ENCODE measurements around the gene ZNF778.

The ZNF778 gene

DNA sequence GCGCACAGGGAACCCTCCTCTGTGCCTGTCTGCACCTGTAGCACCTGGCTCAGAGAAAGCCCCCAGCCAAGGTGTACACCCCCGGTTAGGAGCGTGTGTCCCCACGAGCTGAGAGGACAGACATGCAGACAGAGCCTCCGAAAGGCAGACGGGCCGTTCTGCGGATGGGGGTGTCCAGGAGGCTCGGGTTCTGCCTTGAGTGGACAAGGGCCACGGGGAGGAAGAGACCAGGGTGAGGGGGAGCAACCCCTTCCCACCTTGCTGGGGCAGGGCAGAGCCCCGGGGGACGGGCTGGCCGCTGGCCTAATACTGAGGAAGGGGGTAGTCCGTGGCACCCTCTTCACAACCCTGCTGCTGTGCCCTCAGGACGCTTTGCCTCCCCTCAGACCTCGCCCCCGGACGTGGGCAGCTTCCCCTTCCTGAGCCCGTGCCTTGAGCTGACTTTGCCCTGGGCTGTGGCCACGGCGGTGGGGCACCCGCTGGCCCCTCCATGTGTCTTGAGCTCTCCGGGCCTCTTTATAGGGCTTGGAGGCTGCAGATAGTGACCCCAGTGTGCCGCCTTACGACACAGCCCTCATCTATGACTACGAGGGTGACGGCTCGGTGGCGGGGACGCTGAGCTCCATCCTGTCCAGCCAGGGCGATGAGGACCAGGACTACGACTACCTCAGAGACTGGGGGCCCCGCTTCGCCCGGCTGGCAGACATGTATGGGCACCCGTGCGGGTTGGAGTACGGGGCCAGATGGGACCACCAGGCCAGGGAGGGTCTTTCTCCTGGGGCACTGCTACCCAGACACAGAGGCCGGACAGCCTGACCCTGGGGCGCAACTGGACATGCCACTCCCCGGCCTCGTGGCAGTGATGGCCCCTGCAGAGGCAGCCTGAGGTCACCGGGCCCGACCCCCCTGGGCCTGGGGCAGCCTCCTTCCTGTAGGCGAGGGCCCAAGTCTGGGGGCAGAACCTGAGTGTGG, 22.9 kb upstream of the ZNF778 start:
- DNase-seq: no peak

DNA sequence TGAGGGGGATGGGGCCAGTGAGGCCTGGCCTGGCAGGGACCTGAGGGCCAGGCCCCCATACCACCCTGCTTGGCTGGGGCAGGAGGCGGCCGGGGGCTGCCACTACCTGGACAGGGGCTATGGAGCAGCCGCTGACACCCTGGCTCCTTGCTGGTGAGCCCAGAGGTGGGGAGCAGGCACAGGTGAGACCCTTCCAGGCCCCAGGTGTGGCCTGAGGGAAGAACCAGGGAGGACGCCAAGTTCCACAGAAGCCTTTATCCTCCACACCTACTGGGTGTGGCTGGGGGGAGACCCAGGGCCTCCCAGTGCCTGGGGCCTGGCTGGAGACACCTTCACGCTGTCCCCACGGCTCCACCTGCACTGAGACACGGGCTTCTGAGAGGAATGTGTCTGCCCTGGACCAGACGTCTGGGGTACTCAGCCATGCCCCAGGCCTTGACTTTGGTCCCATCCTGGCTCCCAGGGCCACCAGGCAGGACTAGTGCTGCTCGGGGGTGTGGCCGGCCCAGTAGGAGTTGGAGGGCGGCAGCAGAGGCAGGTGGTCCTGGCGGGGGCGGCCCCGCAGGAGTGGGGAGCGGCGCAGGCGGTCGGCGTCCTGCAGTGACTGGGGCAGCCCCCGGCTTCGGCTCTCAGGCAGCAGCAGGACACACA, 21.9 kb upstream of the ZNF778 start:
- no peak for DNase-seq

GRCh38 chr16:89197033-89197632, 20.4 kb upstream of the ZNF778 start:
- DNase-seq: no peak

DNA sequence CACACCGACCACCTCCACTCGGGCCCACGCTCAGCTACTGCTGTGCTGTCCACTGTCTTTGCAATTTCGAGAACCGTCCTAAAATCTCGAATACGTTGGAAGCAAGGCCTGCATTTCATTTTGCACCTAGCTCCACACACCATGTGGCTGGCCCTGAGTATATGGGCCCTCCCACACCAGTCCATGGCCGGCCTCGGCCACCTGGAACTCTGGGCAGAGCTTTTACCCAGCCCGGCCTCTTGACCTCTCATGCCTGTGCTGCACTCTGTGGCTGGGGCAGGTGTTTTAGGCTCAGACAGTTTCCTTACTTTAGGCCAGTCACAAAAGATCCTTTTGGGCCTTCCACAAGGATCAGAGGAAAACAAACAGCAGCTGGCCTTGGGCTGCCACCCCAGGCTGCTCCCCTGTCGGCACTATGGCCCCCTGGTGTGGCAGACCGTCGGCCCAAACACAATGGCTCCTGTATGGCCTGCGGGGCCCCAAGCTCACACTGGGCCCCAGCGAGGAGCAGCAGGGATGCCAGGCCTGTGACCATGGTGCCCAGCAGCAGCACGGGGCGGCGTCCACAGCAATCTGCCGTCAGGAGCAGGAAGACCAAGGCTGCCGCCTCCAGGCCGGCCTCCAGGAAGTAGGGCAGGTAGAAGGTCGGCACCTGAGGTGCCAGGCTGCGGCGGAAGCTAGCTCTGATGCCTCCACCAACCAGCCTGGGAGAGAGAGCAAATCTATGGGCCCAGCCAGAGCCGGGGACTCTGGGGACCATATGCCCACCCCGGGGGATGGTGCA, 19.7 kb upstream of the ZNF778 start:
- DNase-seq: no peak

DNA sequence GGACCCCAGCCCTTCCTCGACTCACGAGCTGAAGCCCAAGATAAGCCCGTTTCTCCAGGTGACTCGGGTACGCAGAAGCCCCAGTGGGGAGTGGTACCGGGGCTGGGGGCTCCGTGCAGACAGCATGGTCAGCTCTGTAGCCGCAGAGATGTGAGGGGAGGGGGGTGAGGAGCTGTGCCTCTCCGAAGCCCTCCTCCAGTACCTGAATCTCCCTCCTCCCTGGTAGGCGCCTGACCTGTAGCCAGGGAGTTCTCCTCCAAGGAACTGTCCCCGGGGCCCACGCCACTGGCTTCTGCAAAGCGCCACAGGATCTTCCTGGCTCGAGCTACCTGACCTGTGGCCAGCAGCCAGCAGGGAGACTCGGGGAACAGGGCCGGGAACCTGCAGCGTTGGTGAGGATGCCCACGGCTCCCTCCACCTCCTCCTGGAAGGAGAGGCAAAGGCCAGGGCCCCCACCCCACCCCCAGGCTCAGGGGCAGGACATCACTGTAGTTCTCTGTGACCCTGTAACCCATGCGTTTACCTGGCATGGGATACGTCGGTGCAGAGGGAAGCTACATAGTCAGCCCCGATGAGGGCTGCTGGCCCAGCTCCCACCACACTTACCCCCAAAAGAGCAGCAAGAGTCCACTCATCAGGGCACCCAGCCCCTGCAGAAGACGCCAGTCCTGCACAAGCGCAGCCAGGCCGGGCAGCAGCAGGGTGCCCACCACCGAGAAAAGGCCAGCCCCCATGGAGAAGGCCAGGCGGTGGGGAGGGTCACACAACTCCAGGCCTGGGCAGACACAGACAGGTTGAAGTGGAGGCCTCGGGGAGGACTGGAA, 18.9 kb upstream of the ZNF778 start:
- DNase-seq: no peak

DNA sequence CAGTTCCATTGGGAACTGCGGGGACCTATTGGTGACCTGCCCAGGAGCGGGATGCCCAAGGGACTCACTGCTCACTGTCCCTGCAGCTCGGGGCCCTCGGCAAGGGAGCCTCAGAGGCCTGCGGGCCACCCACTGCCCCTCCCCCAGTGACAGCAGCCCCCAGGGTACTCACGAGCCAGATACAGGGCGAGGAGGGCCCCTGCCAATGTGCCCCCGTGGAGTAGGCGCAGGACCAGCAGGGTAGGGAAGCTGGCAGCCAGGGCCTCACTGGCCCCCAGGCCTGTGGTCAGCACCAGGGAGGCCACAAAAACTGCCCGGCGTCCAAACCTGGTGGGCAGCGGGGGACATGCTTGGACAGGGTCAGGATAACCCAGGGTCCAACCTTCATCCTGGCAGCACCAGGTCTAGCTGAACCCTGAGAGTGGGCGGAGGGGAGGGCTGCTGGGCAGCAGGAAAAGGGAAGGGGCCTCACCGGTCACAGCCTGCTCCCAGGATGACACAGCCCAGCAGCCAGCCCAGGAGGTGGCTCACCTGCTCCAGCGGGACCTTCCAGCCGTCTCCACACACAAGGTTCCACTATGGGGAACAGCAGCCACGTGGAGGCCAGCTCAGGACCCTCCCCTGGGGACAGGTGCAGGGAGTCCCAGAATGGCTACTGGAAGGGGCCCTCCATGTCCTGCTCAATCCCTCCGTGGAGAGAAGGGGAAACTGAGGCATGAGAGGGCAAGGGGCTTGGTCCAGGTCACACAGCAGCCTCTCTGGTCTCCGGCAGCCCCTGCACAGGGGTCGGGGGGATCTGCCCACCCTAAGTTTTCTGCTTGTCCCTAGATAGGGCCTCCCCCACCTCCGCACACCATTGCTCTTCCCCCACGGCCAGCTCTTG, 18.0 kb upstream of the ZNF778 start:
- DNase-seq: no peak

- no peak for DNase-seq
Observed at GRCh38 chr16:89200124-89200849, 17.2 kb upstream of the ZNF778 start, which contains the start of gene SLC22A31. SLC22A31 (minus strand) TSS chr16:89200537; CDS start chr16:89200501, 36 bp downstream.

GRCh38 chr16:89200850-89201411, 16.6 kb upstream of the ZNF778 start:
- no peak for DNase-seq

- DNase-seq: no peak
Observed at GRCh38 chr16:89201439-89202377, 15.8 kb upstream of the ZNF778 start.

GRCh38 chr16:89202422-89203215, 14.9 kb upstream of the ZNF778 start:
- no peak for DNase-seq

GRCh38 chr16:89207993-89208392, 9.5 kb upstream of the ZNF778 start:
- DNase-seq: no peak

GRCh38 chr16:89209522-89210044, 7.9 kb upstream of the ZNF778 start:
- DNase-seq: no peak

DNA sequence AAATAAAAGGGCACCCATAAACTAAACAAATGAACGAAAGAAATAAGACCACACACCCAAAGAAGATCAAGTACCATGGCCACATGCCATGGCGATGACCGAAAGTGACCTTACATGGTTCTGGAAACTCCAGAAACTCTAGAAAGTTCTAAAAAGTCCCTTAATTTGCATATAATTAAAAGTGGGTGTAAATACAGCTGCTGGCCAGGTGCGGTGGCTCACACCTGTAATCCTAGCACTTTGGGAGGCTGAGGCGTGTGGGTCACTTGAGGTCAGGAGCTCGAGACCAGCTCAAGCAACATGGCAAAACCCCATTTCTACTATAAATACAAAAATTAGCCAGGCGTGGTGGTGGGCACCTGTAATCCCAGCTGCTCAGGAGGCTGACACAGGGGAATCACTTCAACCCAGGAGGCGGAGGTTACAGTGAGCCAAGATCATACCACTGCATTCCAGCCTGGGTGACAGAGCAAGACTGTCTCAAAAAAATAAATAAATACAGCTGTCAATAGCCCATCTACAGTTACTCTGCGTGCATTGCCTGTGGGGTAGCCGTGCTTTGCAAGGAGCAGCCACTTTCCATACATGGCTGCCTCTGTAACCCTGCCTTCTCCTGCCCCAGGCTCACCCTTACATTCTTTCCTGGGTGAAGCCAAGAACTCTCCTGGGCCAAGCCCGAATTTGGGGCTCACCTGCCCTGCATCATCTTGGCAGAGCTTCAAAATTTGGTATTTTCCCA, 7.2 kb upstream of the ZNF778 start:
- no peak for DNase-seq

GRCh38 chr16:89210904-89211515, 6.5 kb upstream of the ZNF778 start:
- peak; percentile 14 for DNase-seq

GRCh38 chr16:89216315-89217137, 977 bp upstream of the ZNF778 start:
- DNase-seq: peak; percentile 52

- DNase-seq: no peak
Observed at GRCh38 chr16:89217138-89217387, 440 bp upstream of the ZNF778 start.

All from NCI-H1694 (cell line).